DND-41 (cell line): ENCODE measurements around the gene CD79B.

Experiments
- ATAC-seq: fragments of 200-7000 bp; cut with Tn5 transposase; 3 replicates; pipeline ENCODE4 v1.9.1; 2021; ENCODE audit warnings: low read depth; ENCODE audit not compliant: insufficient read depth
- DNase-seq: peaks from one replicate; pipeline ENCODE4 v3.0.0-alpha.2; 2020
- H2AFZ ChIP-seq: 2 replicates; pipeline ENCODE4 v1.6.0; 2012; ENCODE audit warnings: low read depth, low read length
- H3K27ac ChIP-seq: 2 replicates; pipeline ENCODE4 v1.5.1; 2012; ENCODE audit warnings: low read length, inconsistent platforms
- H3K27me3 ChIP-seq: fragments of 200-600 bp; sonication (generic); 2 replicates; pipeline ENCODE4 v1.6.0; 2012; ENCODE audit warnings: low read length, mild to moderate bottlenecking, inconsistent platforms; ENCODE audit not compliant: insufficient read depth, poor library complexity
- H3K36me3 ChIP-seq: 2 replicates; pipeline ENCODE4 v1.5.1; 2012; ENCODE audit warnings: low read length, inconsistent platforms; ENCODE audit not compliant: insufficient read depth
- H3K4me1 ChIP-seq: 2 replicates; pipeline ENCODE4 v1.5.1; 2012; ENCODE audit warnings: mild to moderate bottlenecking, low read length; ENCODE audit not compliant: insufficient read depth
- H3K4me2 ChIP-seq: 2 replicates; pipeline ENCODE4 v1.6.0; 2012; ENCODE audit warnings: mild to moderate bottlenecking, moderate library complexity, low read length, inconsistent platforms; ENCODE audit not compliant: insufficient read depth
- H3K4me3 ChIP-seq, 2 experiments: fragments of 200-600 bp in 1 of 2; shearing (Covaris generic) in 1 of 2; 2 replicates each; pipeline ENCODE4 v1.5.1; 2012 to 2016; ENCODE audit warnings: inconsistent platforms in 2 of 2, low read length in 2 of 2, mild to moderate bottlenecking in 2 of 2, low read depth in 1 of 2, moderate library complexity in 1 of 2
- H3K79me2 ChIP-seq: 2 replicates; pipeline ENCODE4 v1.6.0; 2012; ENCODE audit warnings: low read length, inconsistent platforms; ENCODE audit not compliant: insufficient read depth
- H3K9ac ChIP-seq: 2 replicates; pipeline ENCODE4 v1.6.0; 2012; ENCODE audit warnings: low read depth, mild to moderate bottlenecking, inconsistent platforms, low read length, moderate library complexity
- H3K9me3 ChIP-seq: 2 replicates; pipeline ENCODE4 v1.5.1; 2012; ENCODE audit warnings: low read length, moderate library complexity, mild to moderate bottlenecking, inconsistent platforms; ENCODE audit not compliant: insufficient read depth, severe bottlenecking
- H4K20me1 ChIP-seq: 2 replicates; pipeline ENCODE4 v1.6.0; 2012; ENCODE audit warnings: low read length; ENCODE audit not compliant: insufficient read depth
- CTCF ChIP-seq: IDR thresholded peaks from 2 replicates; pipeline ENCODE4 v1.5.1; 2012; ENCODE audit warnings: borderline replicate concordance, low read length, moderate library complexity, mild to moderate bottlenecking; ENCODE audit not compliant: poor library complexity, severe bottlenecking; ENCODE audit errors: extremely low read depth
- EZH2 ChIP-seq: IDR thresholded peaks from 3 replicates; pipeline ENCODE4 v1.6.1; 2012; ENCODE audit warnings: borderline replicate concordance, low read depth, mild to moderate bottlenecking, moderate library complexity, low read length, inconsistent platforms; ENCODE audit not compliant: severe bottlenecking

CD79B gene

DNA sequence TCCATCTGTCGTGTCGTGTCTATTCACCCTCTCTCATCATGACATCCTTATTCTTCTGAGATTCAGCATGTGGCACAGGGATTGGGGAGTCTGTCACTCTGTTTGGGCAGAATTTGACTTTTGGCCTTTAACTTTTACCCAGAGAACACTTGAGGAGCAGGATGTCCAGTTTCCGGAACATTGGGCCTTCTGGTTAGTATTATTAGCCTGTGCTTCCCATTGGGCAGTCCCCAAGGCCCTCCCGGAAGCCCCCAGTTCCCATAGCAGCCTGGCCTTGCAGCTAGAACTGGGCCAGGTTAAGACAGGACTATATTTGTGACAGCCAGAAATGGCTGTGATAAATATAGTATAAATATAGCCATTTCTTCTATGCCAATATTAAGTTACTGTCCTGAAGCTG is 31.0 kb upstream of the CD79B start:
- Histone ChIP-seq H3K9me3 (no peaks in the 10 kb centered on the region), H3K9ac (no peak overlapping the region), H3K4me1 (no peaks in the 10 kb centered on the region), H4K20me1 (0 out of 2 replicates have a peak, but pooled peaks cover 3% of the 10 kb centered on the region), H3K27me3 (no peaks in the 10 kb centered on the region), H3K27ac (no peak overlapping the region), H3K4me3 (no peak overlapping the region), H3K79me2 (no peaks in the 10 kb centered on the region), H2AFZ (no peak overlapping the region), H3K36me3 (no peaks in the 10 kb centered on the region), H3K4me2 (no peak overlapping the region)
- ATAC-seq (no peak), DNase-seq (no peak)
- TF ChIP-seq CTCF, result no peak

DNA sequence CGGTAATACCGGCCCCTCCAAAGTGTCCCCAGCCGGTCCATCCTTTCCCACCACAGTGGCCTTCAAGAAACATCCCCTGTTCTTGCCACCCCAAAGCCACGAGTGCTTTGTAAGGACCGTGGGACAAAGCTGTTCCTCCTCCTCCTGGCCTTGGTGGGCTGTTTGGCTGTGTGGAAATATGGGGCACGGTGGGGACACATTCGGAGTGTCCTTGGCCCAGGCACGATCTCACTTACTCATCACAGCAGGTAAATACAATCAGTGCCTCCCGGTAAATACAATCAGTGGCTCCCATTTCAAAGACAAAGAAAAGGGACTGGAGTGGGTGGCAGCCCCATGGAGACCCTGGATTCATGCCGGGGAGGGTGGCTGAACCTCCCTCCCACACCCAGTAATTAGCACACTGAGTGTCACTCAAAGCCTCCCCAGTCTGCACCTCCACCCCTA is 30.2 kb upstream of the CD79B start:
- 0 out of 2 replicates have a peak, but pooled peaks cover 3% of the 10 kb centered on the region for H4K20me1 ChIP-seq
- no peak overlapping the region for H3K4me2 ChIP-seq
- no peak overlapping the region for H3K27ac ChIP-seq
- H3K4me3 ChIP-seq, result no peak overlapping the region
- no peak for TF ChIP-seq EZH2
- TF ChIP-seq CTCF, result no peak
- H3K36me3 ChIP-seq, result no peaks in the 10 kb centered on the region
- H3K27me3 ChIP-seq, result no peaks in the 10 kb centered on the region
- ATAC-seq (no peak), DNase-seq (no peak)
- no peak overlapping the region for H3K9ac ChIP-seq
- H2AFZ ChIP-seq, result no peak overlapping the region
- no peaks in the 10 kb centered on the region for H3K9me3 ChIP-seq
- no peaks in the 10 kb centered on the region for H3K79me2 ChIP-seq
- no peaks in the 10 kb centered on the region for H3K4me1 ChIP-seq

- H3K27ac ChIP-seq, result no peak overlapping the region
- no peak overlapping the region for H3K4me3 ChIP-seq
- H3K36me3 ChIP-seq, result no peaks in the 10 kb centered on the region
- ATAC-seq, result peak; percentile 58
- H2AFZ ChIP-seq, result no peak overlapping the region
- DNase-seq, result peak; percentile 47
- H3K9ac ChIP-seq, result no peak overlapping the region
- no peaks in the 10 kb centered on the region for H3K9me3 ChIP-seq
- H4K20me1 ChIP-seq, result 0 out of 2 replicates have a peak, but pooled peaks cover 3% of the 10 kb centered on the region
- TF ChIP-seq EZH2 (no peak), CTCF (no peak)
- no peaks in the 10 kb centered on the region for H3K79me2 ChIP-seq
- no peaks in the 10 kb centered on the region for H3K4me1 ChIP-seq
- no peak overlapping the region for H3K4me2 ChIP-seq
- H3K27me3 ChIP-seq, result no peaks in the 10 kb centered on the region
Observed at GRCh38 chr17:63961355-63962212, 29.5 kb upstream of the CD79B start.
